ENCODE data around the gene MKLN1. TPM values are rescaled to one million over a fixed set of nuclear protein-coding genes. Genes with fewer than 3 reads are reported as not detected.

Gene MKLN1
- total and polyA plus RNA-seq, 2 of the 13 experiments (the other 11 are each of a cell fraction or from before 2014, with no cell fraction given) = 33.6 to 43.5 TPM

DNA sequence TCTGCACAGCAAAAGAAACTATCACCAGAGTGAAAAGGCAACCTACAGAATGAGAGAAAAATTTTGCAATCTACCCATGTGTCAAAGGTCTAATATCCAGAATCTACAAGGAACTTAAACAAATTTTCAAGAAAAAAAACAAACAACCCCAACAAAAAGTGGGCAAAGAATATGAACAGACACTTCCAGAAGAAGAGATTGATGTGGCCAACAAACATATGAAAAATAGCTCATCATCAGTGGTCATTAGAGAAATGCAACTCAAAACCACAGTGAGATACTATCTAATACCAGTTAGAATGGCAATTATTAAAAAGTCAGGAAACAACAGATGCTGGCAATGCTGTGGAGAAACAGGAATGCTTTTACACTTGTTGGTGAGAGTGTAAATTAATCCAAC, 7.1 kb upstream of the MKLN1 start:
- in situ Hi-C loops (cut with HindIII; ENCODE audit: extremely low pct_ligation_motif_present, low pct_unique_long_range_greater_than_20kb) = no loop called here
- Histone ChIP-seq H3K27ac (ENCODE audit: extremely low read length, insufficient read depth, low read length) (no peak overlapping the region), H2AFZ (ENCODE audit: low read length) (no peak overlapping the region), H3K4me1 (ENCODE audit: insufficient read depth, low read length) (peaks cover 18% of the 10 kb centered on the region), H3K79me2 (ENCODE audit: insufficient read depth, low read length) (no peaks in the 10 kb centered on the region), H4K20me1 (ENCODE audit: insufficient read depth, low read length) (no peaks in the 10 kb centered on the region), H3K36me3 (replicated peaks in 1 of 2; ENCODE audit: control insufficient read depth in 1 of 2, insufficient read depth in 2 of 2, low read length in 2 of 2) (no peaks in the 10 kb centered on the region), H3K9me3 (ENCODE audit: low read length) (no peaks in the 10 kb centered on the region), H3K27me3 (ENCODE audit: control insufficient read depth in 1 of 2, insufficient read depth in 2 of 2, low read length in 2 of 2) (no peaks in the 10 kb centered on the region), H3K9ac (ENCODE audit: insufficient read depth, low read depth, low read length) (no peak overlapping the region), H3K4me2 (ENCODE audit: low read depth, low read length) (no peak overlapping the region), H3K4me3 (replicated peaks in 1 of 3; ENCODE audit: insufficient read depth in 1 of 3, low read depth in 2 of 3, low read length in 3 of 3) (no peak overlapping the region)
- ChIA-PET CTCF (ENCODE audit: low intra/inter-chr PET ratio, low total read pairs) (no interaction called here), POLR2A (no interaction called here)
- no TSS peak for BruUV-seq (replicated peaks)
- DNase-seq (ENCODE audit: low spot score) (no peak), FAIRE-seq (no peak), ATAC-seq (no peak)
- intact Hi-C loops (cut with micrococcal nuclease; ENCODE audit: unreplicated experiment) = no loop called here
- no peak for TF ChIP-seq CAMTA2 (CRISPR knock-in tag; IDR thresholded peaks at IDR 0.05; ENCODE audit: borderline replicate concordance)
- TF ChIP-seq, protein P1, sequence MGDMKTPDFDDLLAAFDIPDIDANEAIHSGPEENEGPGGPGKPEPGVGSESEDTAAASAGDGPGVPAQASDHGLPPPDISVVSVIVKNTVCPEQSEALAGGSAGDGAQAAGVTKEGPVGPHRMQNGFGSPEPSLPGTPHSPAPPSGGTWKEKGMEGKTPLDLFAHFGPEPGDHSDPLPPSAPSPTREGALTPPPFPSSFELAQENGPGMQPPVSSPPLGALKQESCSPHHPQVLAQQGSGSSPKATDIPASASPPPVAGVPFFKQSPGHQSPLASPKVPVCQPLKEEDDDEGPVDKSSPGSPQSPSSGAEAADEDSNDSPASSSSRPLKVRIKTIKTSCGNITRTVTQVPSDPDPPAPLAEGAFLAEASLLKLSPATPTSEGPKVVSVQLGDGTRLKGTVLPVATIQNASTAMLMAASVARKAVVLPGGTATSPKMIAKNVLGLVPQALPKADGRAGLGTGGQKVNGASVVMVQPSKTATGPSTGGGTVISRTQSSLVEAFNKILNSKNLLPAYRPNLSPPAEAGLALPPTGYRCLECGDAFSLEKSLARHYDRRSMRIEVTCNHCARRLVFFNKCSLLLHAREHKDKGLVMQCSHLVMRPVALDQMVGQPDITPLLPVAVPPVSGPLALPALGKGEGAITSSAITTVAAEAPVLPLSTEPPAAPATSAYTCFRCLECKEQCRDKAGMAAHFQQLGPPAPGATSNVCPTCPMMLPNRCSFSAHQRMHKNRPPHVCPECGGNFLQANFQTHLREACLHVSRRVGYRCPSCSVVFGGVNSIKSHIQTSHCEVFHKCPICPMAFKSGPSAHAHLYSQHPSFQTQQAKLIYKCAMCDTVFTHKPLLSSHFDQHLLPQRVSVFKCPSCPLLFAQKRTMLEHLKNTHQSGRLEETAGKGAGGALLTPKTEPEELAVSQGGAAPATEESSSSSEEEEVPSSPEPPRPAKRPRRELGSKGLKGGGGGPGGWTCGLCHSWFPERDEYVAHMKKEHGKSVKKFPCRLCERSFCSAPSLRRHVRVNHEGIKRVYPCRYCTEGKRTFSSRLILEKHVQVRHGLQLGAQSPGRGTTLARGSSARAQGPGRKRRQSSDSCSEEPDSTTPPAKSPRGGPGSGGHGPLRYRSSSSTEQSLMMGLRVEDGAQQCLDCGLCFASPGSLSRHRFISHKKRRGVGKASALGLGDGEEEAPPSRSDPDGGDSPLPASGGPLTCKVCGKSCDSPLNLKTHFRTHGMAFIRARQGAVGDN (CRISPR knock-in tag; IDR thresholded peaks at IDR 0.05) = no peak
- TF ChIP-seq CREB1 (IDR thresholded peaks at IDR 0.05) = no peak
- TF ChIP-seq CREB1 (CRISPR knock-in tag; IDR thresholded peaks at IDR 0.05) = no peak
- TF ChIP-seq ZNF484 (CRISPR knock-in tag; IDR thresholded peaks at IDR 0.05; ENCODE audit: borderline replicate concordance, low read depth) = no peak
- no peak for TF ChIP-seq PAX8 (CRISPR knock-in tag; IDR thresholded peaks at IDR 0.05; ENCODE audit: borderline replicate concordance)
- TF ChIP-seq, protein P2, sequence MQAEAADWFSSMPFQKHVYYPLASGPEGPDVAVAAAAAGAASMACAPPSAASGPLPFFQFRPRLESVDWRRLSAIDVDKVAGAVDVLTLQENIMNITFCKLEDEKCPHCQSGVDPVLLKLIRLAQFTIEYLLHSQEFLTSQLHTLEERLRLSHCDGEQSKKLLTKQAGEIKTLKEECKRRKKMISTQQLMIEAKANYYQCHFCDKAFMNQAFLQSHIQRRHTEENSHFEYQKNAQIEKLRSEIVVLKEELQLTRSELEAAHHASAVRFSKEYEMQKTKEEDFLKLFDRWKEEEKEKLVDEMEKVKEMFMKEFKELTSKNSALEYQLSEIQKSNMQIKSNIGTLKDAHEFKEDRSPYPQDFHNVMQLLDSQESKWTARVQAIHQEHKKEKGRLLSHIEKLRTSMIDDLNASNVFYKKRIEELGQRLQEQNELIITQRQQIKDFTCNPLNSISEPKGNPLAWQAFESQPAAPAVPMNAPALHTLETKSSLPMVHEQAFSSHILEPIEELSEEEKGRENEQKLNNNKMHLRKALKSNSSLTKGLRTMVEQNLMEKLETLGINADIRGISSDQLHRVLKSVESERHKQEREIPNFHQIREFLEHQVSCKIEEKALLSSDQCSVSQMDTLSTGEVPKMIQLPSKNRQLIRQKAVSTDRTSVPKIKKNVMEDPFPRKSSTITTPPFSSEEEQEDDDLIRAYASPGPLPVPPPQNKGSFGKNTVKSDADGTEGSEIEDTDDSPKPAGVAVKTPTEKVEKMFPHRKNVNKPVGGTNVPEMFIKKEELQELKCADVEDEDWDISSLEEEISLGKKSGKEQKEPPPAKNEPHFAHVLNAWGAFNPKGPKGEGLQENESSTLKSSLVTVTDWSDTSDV (CRISPR knock-in tag; IDR thresholded peaks at IDR 0.05) = no peak
- no peak for TF ChIP-seq ZNF841 (CRISPR knock-in tag; IDR thresholded peaks at IDR 0.05; ENCODE audit: borderline replicate concordance)
- TF ChIP-seq PHF8 (CRISPR knock-in tag; IDR thresholded peaks at IDR 0.05) = no peak
- no peak for TF ChIP-seq KAT2B (IDR thresholded peaks at IDR 0.05; ENCODE audit: borderline replicate concordance, low read depth, low read length)
- TF ChIP-seq, protein P3, sequence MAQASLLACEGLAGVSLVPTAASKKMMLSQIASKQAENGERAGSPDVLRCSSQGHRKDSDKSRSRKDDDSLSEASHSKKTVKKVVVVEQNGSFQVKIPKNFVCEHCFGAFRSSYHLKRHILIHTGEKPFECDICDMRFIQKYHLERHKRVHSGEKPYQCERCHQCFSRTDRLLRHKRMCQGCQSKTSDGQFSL (CRISPR knock-in tag; IDR thresholded peaks at IDR 0.05) = no peak
- no peak for TF ChIP-seq ZNF616 (CRISPR knock-in tag; IDR thresholded peaks at IDR 0.05; ENCODE audit: low read depth)

Measured in HepG2 (cell line).